Measurements from ENCODE around the gene CDK19. TPM values are rescaled to one million over a fixed set of nuclear protein-coding genes. Genes with fewer than 3 reads are reported as not detected.

CDK19 gene
- total RNA-seq (2022; extraction: Qiagen RNA extraction), result 4.3 to 6.8 TPM (median 5.5 TPM) in 5 replicates

GRCh38 chr6:110815411-110816409 lies at the start of gene CDK19:
Gene CDK19, minus strand, starts transcription at chr6:110815469. Its CDS starts 333 bp downstream, at chr6:110815136.

Other genes with a start within 250 kb of the CDK19 start
- gene AMD1, start 59.3 kb upstream of the CDK19 start, total RNA-seq (2022; extraction: Qiagen RNA extraction), result 163 to 182 TPM (median 168 TPM) in 5 replicates
- gene GTF3C6, start 143.2 kb upstream of the CDK19 start, total RNA-seq (2022; extraction: Qiagen RNA extraction), result 90.9 to 114 TPM (median 100 TPM) in 5 replicates
- 27.6 to 35.9 TPM (median 31.8 TPM) in 5 replicates for gene RPF2, start 166.6 kb upstream of the CDK19 start, total RNA-seq (2022; extraction: Qiagen RNA extraction)

All from A549 treated with Hydrocortisone at 1 μM for 4 hours (cell line).